Lung (tissue), 12 donors: ENCODE data around the gene NACC2. TPM values are rescaled to one million over a fixed set of nuclear protein-coding genes. Genes with fewer than 3 reads are reported as not detected.

Experiments
- ATAC-seq: fragments of 200-7000 bp; cut with Tn5 transposase; one replicate; pipeline ENCODE4 v1.9.1; 2020; ENCODE audit warnings: moderate number of reproducible peaks; ENCODE audit not compliant: insufficient read depth, low FRiP score
- DNase-seq, 3 donors: peaks; one replicate each; pipeline ENCODE4 v3.0.0-alpha.2; 2013 to 2017
- H3K27ac ChIP-seq, 2 donors: one replicate each; pipeline ENCODE4 v1.5.1; 2013; ENCODE audit warnings: mild to moderate bottlenecking in 2 of 2, moderate library complexity in 2 of 2, control low read depth in 1 of 2, inconsistent platforms in 1 of 2, low read depth in 1 of 2, low read length in 1 of 2
- H3K27me3 ChIP-seq, 3 donors: one replicate each; pipeline ENCODE4 v1.5.1; 2013; ENCODE audit warnings: low read length in 2 of 3; ENCODE audit not compliant: control insufficient read depth in 3 of 3, insufficient read depth in 3 of 3
- H3K36me3 ChIP-seq, 4 donors: one replicate each; pipeline ENCODE4 v1.5.1; 2013; ENCODE audit warnings: low read length in 4 of 4, mild to moderate bottlenecking in 1 of 4, moderate library complexity in 1 of 4; ENCODE audit not compliant: control insufficient read depth in 4 of 4, insufficient read depth in 4 of 4
- H3K4me1 ChIP-seq, 5 donors: one replicate each; pipeline ENCODE4 v1.5.1; 2013; ENCODE audit warnings: low read length in 5 of 5, mild to moderate bottlenecking in 2 of 5, moderate library complexity in 1 of 5; ENCODE audit not compliant: control insufficient read depth in 5 of 5, insufficient read depth in 5 of 5
- H3K4me3 ChIP-seq: one replicate; pipeline ENCODE4 v1.5.1; 2013; ENCODE audit warnings: mild to moderate bottlenecking, control low read depth, moderate library complexity
- H3K9ac ChIP-seq, 2 donors: one replicate each; pipeline ENCODE4 v1.5.1; 2013; ENCODE audit warnings: low read length in 2 of 2, control low read depth in 1 of 2; ENCODE audit not compliant: insufficient read depth in 1 of 2
- H3K9me3 ChIP-seq, 4 donors: one replicate each; pipeline ENCODE4 v1.5.1; 2013; ENCODE audit warnings: low read length in 3 of 4, mild to moderate bottlenecking in 1 of 4, moderate library complexity in 1 of 4; ENCODE audit not compliant: control insufficient read depth in 4 of 4, insufficient read depth in 3 of 4
- WGBS, 2 donors: extraction: QIAGEN DNeasy Blood & Tissue Kit; methylation state at CpG; one replicate each; pipeline ENCODE4 v1.1.7; 2013; 5-methylcytosine and 5-hydroxymethylcytosine counted together
- polyA plus RNA-seq, 2 donors: library from polyadenylated mRNA; stranded (reverse); fragments of 200-250 nt; gene quantifications; one replicate each; pipeline ENCODE4 v1.2.1, GENCODE V29; 2013
- total RNA-seq, 2 donors: library from RNA; depleted of rRNA in 1 of 2; stranded (reverse); fragments of >200 nt in 1 of 2; gene quantifications; one replicate each; pipeline ENCODE4 v1.2.1, GENCODE V29; 2014 to 2021
- TF ChIP-seq, protein P1 (sequence below): IDR thresholded peaks from 2 replicates; pipeline ENCODE4 v1.5.1; 2012; ENCODE audit warnings: mild to moderate bottlenecking; ENCODE audit errors: control extremely low read depth, extremely low read depth
- donor health status: control.
- donor health status: control.
- donor health status: Bipolar disorder and iron deficiency.
- donor health status: healthy.
- donor health status: DM: yes; HTN: yes; CAD: no.

Gene NACC2
- total and polyA plus RNA-seq, 4 donors, result 5.9 to 32.7 (median 10.5) TPM

GRCh38 chr9:136098844-136099243, 3.8 kb upstream of the NACC2 start:
- no peak overlapping the region for H3K4me3 ChIP-seq
- 27 to 39% methylated on average over 14 of the region's 14 CpGs for WGBS, 2 donors
- DNase-seq (no peak), ATAC-seq (no peak)
- H3K9ac ChIP-seq, result no peak overlapping the region
- no peak overlapping the region for H3K27ac ChIP-seq
- peaks cover 0 to 8% (median 0%) of the 10 kb centered on the region in 3 donors for H3K27me3 ChIP-seq
- no peaks in the 10 kb centered on the region for H3K36me3 ChIP-seq
- H3K9me3 ChIP-seq, result no peaks in the 10 kb centered on the region
- peaks cover 0 to 17% (median 3%) of the 10 kb centered on the region in 5 donors for H3K4me1 ChIP-seq
- TF ChIP-seq, protein P1, sequence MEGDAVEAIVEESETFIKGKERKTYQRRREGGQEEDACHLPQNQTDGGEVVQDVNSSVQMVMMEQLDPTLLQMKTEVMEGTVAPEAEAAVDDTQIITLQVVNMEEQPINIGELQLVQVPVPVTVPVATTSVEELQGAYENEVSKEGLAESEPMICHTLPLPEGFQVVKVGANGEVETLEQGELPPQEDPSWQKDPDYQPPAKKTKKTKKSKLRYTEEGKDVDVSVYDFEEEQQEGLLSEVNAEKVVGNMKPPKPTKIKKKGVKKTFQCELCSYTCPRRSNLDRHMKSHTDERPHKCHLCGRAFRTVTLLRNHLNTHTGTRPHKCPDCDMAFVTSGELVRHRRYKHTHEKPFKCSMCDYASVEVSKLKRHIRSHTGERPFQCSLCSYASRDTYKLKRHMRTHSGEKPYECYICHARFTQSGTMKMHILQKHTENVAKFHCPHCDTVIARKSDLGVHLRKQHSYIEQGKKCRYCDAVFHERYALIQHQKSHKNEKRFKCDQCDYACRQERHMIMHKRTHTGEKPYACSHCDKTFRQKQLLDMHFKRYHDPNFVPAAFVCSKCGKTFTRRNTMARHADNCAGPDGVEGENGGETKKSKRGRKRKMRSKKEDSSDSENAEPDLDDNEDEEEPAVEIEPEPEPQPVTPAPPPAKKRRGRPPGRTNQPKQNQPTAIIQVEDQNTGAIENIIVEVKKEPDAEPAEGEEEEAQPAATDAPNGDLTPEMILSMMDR, result no peak

GRCh38 chr9:136098210-136098609, 3.1 kb upstream of the NACC2 start:
- H3K36me3 ChIP-seq, result no peaks in the 10 kb centered on the region
- H3K27ac ChIP-seq, result no peak overlapping the region
- no peak overlapping the region for H3K9ac ChIP-seq
- H3K9me3 ChIP-seq, result no peaks in the 10 kb centered on the region
- DNase-seq (no peak), ATAC-seq (no peak)
- H3K4me3 ChIP-seq, result no peak overlapping the region
- 85 to 89% methylated on average over 11 of the region's 11 CpGs for WGBS, 2 donors
- peaks cover 0 to 23% (median 6%) of the 10 kb centered on the region in 5 donors for H3K4me1 ChIP-seq
- TF ChIP-seq, protein P1, result no peak
- peaks cover 0 to 8% (median 0%) of the 10 kb centered on the region in 3 donors for H3K27me3 ChIP-seq

- no peak overlapping the region for H3K27ac ChIP-seq
- H3K4me1 ChIP-seq, result peaks cover 0 to 26% (median 11%) of the 10 kb centered on the region in 5 donors
- peaks cover 0 to 6% (median 0%) of the 10 kb centered on the region in 4 donors for H3K36me3 ChIP-seq
- 84 to 86% methylated on average over 5 of the region's 5 CpGs for WGBS, 2 donors
- no peak for DNase-seq
- H3K9me3 ChIP-seq, result no peaks in the 10 kb centered on the region
- H3K9ac ChIP-seq, result no peak overlapping the region
- H3K4me3 ChIP-seq, result no peak overlapping the region
- no peak for ATAC-seq
- TF ChIP-seq, protein P1, result no peak
- peaks cover 0 to 8% (median 0%) of the 10 kb centered on the region in 3 donors for H3K27me3 ChIP-seq
These were observed 1.5 kb upstream of the NACC2 start for GRCh38 chr9:136096505-136097001.
